Heart left ventricle (tissue), 16 donors: ENCODE data around the gene LRRFIP1. TPM values are rescaled to one million over a fixed set of nuclear protein-coding genes. Genes with fewer than 3 reads are reported as not detected.

ENCODE experiments used
- ATAC-seq, 4 donors: fragments of 200-7000 bp; cut with Tn5 transposase; one replicate each; pipeline ENCODE4 v1.9.1; 2020 to 2022; ENCODE audit warnings: moderate library complexity in 4 of 4, mild to moderate bottlenecking in 3 of 4, moderate number of reproducible peaks in 1 of 4
- DNase-seq, 5 donors: peaks; one replicate each; pipeline ENCODE4 v3.0.0-alpha.2; 2020
- H3K27ac ChIP-seq, 12 donors: fragments of 200-600 bp; sonication (generic) in 4 of 12; one replicate each; pipeline versions ENCODE4 v1.5.0 to v1.8.0; 2016 to 2022; ENCODE audit warnings: mild to moderate bottlenecking in 2 of 12
- H3K27me3 ChIP-seq, 9 donors: fragments of 200-600 bp; sonication (generic) in 2 of 9; one replicate each; pipeline versions ENCODE4 v1.5.1 to v1.8.0; 2016 to 2022; ENCODE audit warnings: mild to moderate bottlenecking in 3 of 9
- H3K36me3 ChIP-seq, 9 donors: fragments of 200-600 bp; sonication (generic) in 2 of 9; one replicate each; pipeline versions ENCODE4 v1.5.0 to v1.8.0; 2018 to 2022; ENCODE audit warnings: mild to moderate bottlenecking in 2 of 9
- H3K4me1 ChIP-seq, 12 donors: fragments of 200-600 bp; sonication (generic) in 4 of 12; one replicate each; pipeline versions ENCODE4 v1.5.0 to v1.8.0; 2016 to 2022; ENCODE audit warnings: mild to moderate bottlenecking in 3 of 12
- H3K4me3 ChIP-seq, 12 donors: fragments of 200-600 bp; sonication (generic) in 4 of 12; one replicate each; pipeline versions ENCODE4 v1.5.0 to v1.8.0; 2017 to 2022; ENCODE audit warnings: mild to moderate bottlenecking in 9 of 12, moderate library complexity in 4 of 12
- H3K9me3 ChIP-seq, 12 donors: fragments of 200-600 bp; sonication (generic) in 4 of 12; one replicate each; pipeline versions ENCODE4 v1.5.0 to v1.8.0; 2016 to 2022; ENCODE audit warnings: mild to moderate bottlenecking in 1 of 12
- POLR2A ChIP-seq, 2 donors: fragments of 450-650 bp; IDR thresholded peaks; one replicate each; pipeline ENCODE4 v1.6.1; 2017; ENCODE audit warnings: antibody characterized with exemption in 2 of 2, mild to moderate bottlenecking in 2 of 2, moderate library complexity in 2 of 2
- WGBS, 4 donors: extraction: QIAGEN DNeasy Blood & Tissue Kit in 2 of 4; methylation state at CpG; one replicate each; pipeline versions ENCODE4 v1.1.5 to v1.1.7; 2013 to 2018; 5-methylcytosine and 5-hydroxymethylcytosine counted together
- intact Hi-C, 10 donors: fragments of 100-400 bp; cut with DNase I; formaldehyde crosslinking; loops; one replicate each; pipeline versions ENCODE4 v1.11.1 to v1.14.2; 2022
- polyA plus RNA-seq, 2 donors: library from polyadenylated mRNA; stranded (reverse); fragments of 200-250 nt; gene quantifications; one replicate each; pipeline ENCODE4 v1.2.3, GENCODE V29; 2013
- total RNA-seq, 9 donors: library from RNA; depleted of rRNA in 2 of 9; stranded (reverse); fragments of >200 nt in 2 of 9; fragmentation: NEBNext Ultra II Directional in 3 of 9; extraction: Animal tissue kit (Norgen Biotek cat#: 25700) in 3 of 9; gene quantifications; one replicate each; pipeline versions ENCODE4 v1.1.0 to v1.2.4, GENCODE V29; 2016 to 2023
- TF ChIP-seq, protein P1 (sequence below), 12 donors: fragments of 200-600 bp; sonication (generic) in 4 of 12; IDR thresholded peaks; one replicate each; pipeline versions ENCODE4 v1.5.0 to v1.8.0; 2018 to 2022; ENCODE audit warnings: antibody characterized with exemption in 12 of 12, mild to moderate bottlenecking in 5 of 12
- donor health status: ischemic (EF 13 %, LVEDD 7.1; RV severe dilation, severe dysfunction).
- donor health status: healthy with polysubstance abuse.
- donor health status: DM: no; HTN: yes; CAD: no.
- donor health status: DM: no; HTN: no; CAD: no.
- donor health status: ischemic (EF 25% LVEDD 6.9; RV normal size, moderate dysfunction).
- donor health status: ischemic (EF 25% LVEDD 5.7; RV mildly dilated, moderate dysfunction).
- donor health status: healthy.
- donor health status: DM: yes; HTN: yes; CAD: no.
- donor health status: ischemic (EF 35%, LVEDD 5.7; RV mildly dilated, moderate dysfunction).
- donor health status: nonischemic (EF 11% LVEDD 7.7; RV severe dilation, severe dysfunction).
- donor health status: DM: yes; HTN: yes; CAD: no.
- donor health status: PGD.
- donor health status: ischemic (EF 29% LVEDD 5.4; RV normal size, mild dysfunction).
- donor health status: nonischemic (EF 23%, LVEDD 6.1; RV moderate dilation, normal function).

The LRRFIP1 gene
- total and polyA plus RNA-seq, 11 donors, result 78.7 to 151 (median 111) TPM

DNA sequence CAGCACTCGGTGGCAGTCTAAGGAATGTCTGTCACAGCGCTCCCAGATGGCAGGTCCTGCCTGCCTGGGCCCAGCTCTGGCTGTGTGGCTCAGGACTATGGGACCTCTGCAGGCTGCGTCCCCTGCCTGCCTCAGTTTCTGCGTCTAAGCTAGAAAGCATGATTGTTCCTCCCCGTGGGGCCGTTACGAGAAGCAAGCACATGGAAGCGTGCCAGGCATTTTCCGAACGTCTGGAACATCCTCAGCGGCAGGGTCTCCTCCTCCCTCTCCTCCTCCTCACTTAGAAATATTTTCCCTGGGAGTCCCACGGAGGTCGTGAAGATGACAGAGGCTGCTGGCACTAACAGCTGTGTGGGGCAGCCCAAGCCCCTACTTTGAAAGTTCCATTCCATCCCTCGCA, 43.3 kb downstream of the LRRFIP1 start:
- intact Hi-C loops, result loop anchor here in 7 of 10 donors (2.0 to 10.0 kb wide), 6 partner anchors 64 to 158 kb away; no protein-coding TSS in a partner anchor
- no peaks in the 10 kb centered on the region for H3K36me3 ChIP-seq
- H3K4me3 ChIP-seq, result no peak overlapping the region
- ATAC-seq, result peak in 2 of 4 donors; percentile 1 to 3
- 38 to 45% (median 41%) methylated on average over 13 to 14 of the region's 14 CpGs for WGBS, 4 donors
- H3K9me3 ChIP-seq, result no peaks in the 10 kb centered on the region
- H3K4me1 ChIP-seq, result peaks cover 12 to 71% (median 48%) of the 10 kb centered on the region in 12 donors
- H3K27ac ChIP-seq, result peak overlapping the region; percentile 60 to 88 (median 74)
- TF ChIP-seq, protein P1, sequence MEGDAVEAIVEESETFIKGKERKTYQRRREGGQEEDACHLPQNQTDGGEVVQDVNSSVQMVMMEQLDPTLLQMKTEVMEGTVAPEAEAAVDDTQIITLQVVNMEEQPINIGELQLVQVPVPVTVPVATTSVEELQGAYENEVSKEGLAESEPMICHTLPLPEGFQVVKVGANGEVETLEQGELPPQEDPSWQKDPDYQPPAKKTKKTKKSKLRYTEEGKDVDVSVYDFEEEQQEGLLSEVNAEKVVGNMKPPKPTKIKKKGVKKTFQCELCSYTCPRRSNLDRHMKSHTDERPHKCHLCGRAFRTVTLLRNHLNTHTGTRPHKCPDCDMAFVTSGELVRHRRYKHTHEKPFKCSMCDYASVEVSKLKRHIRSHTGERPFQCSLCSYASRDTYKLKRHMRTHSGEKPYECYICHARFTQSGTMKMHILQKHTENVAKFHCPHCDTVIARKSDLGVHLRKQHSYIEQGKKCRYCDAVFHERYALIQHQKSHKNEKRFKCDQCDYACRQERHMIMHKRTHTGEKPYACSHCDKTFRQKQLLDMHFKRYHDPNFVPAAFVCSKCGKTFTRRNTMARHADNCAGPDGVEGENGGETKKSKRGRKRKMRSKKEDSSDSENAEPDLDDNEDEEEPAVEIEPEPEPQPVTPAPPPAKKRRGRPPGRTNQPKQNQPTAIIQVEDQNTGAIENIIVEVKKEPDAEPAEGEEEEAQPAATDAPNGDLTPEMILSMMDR (IDR thresholded peaks at IDR 0.05), result no peak
- TF ChIP-seq POLR2A (IDR thresholded peaks at IDR 0.05), result no peak
- no peaks in the 10 kb centered on the region for H3K27me3 ChIP-seq
- DNase-seq, result peak; percentile 64 to 77 (median 73)

DNA sequence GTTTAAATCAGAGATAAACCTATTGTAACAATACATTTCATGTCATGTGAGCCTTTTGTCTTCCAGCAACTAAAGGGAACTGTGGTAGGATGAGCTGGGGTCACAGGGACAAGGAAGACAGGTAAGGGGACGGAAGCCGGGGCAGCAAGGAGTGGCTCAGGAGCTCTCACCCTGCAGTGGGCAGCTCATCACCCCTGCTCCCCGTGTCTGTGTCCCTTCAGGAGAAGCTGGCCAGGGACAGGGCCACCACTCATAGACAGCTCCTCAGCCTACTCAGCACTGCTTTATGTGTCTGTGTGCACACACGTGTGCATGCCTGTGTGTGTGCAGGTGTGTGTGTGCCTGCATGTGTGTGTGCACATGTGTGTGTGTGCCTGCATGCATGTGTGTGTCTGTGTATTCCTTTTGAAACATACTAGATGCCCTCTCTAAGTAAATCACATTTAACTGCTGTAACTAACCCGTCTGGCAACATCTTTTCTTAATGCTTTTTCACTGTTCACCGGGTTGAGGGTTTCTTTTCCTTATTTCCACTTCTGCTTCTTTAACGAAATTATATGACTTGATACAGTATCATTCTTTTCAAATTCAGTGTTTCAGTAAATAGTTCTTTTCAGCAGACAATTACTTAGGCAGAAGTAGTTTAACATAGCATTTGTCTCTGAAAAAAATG, 44.2 kb downstream of the LRRFIP1 start:
- 74 to 82% (median 79%) methylated on average over 7 of the region's 7 CpGs for WGBS, 4 donors
- TF ChIP-seq POLR2A (IDR thresholded peaks at IDR 0.05), result no peak
- TF ChIP-seq, protein P1 (IDR thresholded peaks at IDR 0.05), result no peak
- no peak for ATAC-seq

GRCh38 chr2:237672731-237673129, 45.3 kb downstream of the LRRFIP1 start:
- ATAC-seq, result no peak
- TF ChIP-seq, protein P1 (IDR thresholded peaks at IDR 0.05), result no peak
- TF ChIP-seq POLR2A (IDR thresholded peaks at IDR 0.05), result no peak
- no peaks in the 10 kb centered on the region for H3K27me3 ChIP-seq
- no peaks in the 10 kb centered on the region for H3K36me3 ChIP-seq
- WGBS, 4 donors, result 73 to 75% (median 74%) methylated on average over 8 of the region's 8 CpGs
- intact Hi-C loops, result loop anchor here in 8 of 10 donors (1.0 to 10.0 kb wide), 7 partner anchors 70 to 160 kb away; no protein-coding TSS in a partner anchor
- H3K4me1 ChIP-seq, result peaks cover 23 to 92% (median 68%) of the 10 kb centered on the region in 12 donors
- H3K9me3 ChIP-seq, result no peaks in the 10 kb centered on the region
- peak overlapping the region in 1 of 12 donors; percentile 51 for H3K4me3 ChIP-seq
- DNase-seq, result no peak
- peak overlapping the region in 5 of 12 donors; percentile 8 to 90 (median 84) for H3K27ac ChIP-seq

More for the DNA sequence above, 44.2 kb downstream of the LRRFIP1 start:
- Histone ChIP-seq H3K4me3 (no peak overlapping the region), H3K27ac (peak overlapping the region in 8 of 12 donors; percentile 60 to 88 (median 76)), H3K9me3 (no peaks in the 10 kb centered on the region), H3K4me1 (peaks cover 15 to 81% (median 57%) of the 10 kb centered on the region in 12 donors), H3K36me3 (no peaks in the 10 kb centered on the region), H3K27me3 (no peaks in the 10 kb centered on the region)
- intact Hi-C loops, result loop anchor here in 7 of 10 donors (2.0 to 10.0 kb wide), 6 partner anchors 63 to 159 kb away; no protein-coding TSS in a partner anchor
- DNase-seq, result peak in 1 of 5 donors; percentile 21
